ENCODE results near the gene FAM114A2.
A peak's percentile ranks its signal among the peaks of the same experiment; 100 is the strongest.
"Not testable (repeated sequence)": the region's sequence is repeated elsewhere in the genome, so short reads cannot be mapped to it uniquely, and the experiment has no call there.

FAM114A2 gene

DNA sequence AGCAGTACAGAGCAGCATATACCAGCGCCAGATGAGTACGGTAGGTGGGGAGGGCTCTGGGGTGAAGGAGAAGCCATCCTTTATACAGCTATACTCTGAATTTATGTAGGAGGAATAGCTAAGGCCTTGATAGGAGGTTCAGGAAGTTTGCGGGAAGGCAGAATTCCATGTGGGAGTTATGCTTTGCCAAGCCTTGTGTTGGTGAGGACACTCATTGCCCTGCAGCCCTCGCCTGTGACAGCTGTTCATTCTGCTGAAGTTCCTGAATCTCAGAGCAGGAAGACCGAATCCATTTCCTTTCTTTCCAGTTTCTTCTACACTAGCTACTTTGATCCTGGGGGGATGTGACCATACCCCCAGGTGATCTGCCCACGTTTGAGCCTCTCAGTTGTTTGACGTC, 7.8 kb upstream of the FAM114A2 start:
- no peak for DNase-seq

DNA sequence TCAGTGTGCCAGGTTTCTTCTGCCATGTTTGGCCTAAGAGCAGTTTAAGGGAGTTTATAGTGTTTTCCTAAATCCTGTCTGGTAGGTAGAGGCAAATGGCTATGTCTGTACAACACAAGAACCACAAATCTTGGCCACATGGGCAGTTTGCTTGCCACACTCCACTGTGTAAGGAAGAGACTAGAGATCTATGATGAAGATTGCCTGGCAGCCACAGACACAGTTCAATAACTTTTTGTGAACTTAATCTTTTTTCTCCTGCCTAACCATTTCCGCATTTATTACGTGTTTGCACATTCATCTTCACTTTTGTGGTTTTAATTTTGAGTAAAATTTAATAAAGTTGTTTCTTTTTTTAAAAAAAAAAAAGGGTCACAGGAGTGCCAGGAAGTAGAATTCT, 5.9 kb upstream of the FAM114A2 start:
- DNase-seq, result no peak

DNA sequence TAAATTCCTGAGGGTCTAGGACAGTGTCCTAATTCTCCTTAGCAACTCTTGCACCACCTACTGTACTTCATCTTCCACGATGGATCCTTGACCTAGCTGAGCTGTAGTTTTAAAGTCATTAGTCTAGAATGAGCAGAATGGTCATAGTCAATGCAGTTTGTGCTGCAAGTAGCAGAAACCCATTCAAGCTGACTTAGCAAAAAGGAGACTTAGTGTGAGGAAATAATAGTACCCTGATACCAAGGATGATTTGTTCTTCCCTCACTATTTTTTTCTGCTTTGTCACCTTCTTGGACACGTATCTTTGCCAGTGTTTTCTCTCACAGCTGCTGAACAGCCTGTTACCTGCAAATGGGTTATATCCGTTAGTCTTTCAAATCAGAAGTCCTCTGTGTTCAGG, 5.4 kb upstream of the FAM114A2 start:
- no peak for DNase-seq

DNA sequence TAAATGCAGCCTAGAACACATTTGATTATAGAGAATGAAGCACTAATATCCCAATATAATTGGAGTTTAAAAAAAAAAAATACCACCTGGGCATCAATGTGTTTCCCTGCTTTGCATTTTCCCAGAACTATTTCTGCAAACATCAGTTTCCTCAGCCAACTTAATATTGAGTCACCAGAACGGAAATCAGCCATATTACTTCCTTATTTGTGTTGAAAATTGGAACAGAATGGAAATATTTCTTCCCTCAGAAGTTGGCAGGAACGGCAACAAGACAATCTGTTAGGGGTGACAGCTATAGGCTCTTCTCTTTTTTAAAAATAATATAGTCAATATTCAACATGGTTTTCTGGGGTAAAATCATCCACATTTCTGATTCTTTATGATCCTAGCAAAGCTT, 4.1 kb upstream of the FAM114A2 start:
- no peak for DNase-seq

DNA sequence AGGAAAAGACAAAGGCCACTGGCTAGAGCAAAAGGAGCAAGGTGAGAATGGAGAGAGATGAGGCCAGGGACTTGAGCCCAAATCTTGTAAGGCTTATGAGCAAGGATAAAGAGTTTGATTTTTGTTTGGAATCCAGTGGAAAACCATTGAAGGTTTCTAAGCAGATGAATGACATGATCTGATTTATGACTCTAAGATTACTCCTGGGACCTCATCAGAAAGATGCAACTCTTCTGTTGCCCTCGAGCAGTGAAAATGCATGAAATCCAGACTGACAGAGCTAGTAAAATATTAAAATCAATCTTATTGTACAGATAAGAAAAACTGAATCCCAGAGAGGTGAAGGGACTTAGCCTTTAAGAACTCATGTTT, 734 bp upstream of the FAM114A2 start:
- no peak for DNase-seq

DNA sequence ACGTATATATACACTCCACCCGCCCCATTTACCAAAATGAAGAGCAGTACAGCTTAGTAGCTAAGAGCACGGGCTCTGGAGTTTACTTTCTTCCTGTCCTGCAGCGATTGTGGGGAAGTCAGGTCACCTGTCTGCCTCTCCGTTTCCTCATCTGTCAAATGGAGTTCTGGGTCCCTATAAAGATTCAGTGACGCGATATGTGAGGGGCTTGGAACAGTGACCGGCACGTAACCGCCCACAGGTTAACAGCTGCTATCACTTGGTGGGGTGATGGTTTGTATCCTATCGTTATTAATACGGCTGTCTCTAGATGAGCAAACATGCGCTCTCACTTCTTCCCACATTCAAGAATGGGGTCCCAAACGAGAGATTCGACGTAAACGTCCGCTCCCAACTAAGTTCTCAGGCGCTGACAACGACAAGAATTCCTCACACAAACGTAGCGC, 426 bp downstream of the FAM114A2 start:
- peak; percentile 35 for DNase-seq

DNA sequence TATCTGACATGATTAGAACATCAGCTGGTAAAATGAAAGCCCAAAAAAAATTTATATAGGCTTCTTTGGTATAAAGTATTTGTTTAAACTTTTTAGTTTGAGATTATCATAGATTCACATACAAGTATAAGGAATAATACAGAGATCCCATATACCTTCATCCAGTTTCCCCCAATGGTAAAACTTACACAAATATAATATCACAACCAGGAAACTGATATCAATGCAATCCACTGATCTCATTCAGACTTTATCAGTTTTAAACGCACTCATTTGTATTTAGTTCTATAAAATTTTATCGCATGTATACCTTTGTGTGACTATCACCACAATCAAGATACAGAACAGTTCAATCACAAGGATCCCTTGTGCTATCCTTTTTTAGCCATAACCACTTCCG, 3.8 kb downstream of the FAM114A2 start:
- no peak for DNase-seq

DNA sequence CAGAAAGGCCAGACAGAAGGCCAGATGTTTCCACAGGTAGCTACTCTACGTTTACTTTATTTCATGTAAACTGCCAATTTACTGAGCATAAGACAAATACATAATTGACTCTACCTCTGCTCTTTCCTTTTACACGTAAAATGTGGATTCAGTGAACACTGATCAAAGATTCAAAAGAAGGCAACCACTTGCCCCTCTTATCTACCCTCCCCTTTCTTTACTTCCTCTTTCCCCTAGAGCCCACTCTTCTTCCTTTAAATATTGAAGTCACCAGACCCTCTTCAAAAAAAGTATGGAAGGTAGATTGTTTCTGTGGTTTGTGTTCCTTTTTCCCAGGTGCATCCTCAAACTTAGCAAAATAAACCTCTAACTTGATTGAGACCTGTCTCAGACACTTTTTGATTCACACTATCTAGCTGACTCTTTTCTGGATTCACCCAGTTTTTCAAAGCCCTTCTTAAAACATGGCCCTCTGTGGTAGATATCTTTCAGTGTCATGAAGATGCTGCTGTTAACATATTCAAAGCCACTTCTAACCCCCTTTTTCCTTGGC, 6.7 kb downstream of the FAM114A2 start:
- DNase-seq, result no peak

DNA sequence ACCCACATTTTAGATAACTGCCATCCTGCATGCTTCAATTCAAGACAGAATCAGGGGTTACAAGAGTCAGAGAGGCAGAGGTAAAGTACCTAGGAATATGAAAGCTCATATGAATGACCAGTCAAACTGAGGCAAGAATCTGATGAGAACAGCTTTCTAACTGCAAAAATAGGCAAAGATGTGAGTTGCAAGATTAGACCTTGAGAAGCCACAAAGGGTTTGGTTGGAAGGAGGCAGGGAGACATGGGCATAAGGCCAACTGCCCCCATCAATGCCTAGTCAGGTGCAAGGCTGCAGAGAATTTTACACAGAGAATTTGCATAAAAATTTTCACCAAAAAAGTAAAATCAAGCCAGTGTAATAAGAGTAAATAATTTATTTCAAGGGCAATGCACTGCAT, 12.8 kb downstream of the FAM114A2 start:
- no peak for DNase-seq

DNA sequence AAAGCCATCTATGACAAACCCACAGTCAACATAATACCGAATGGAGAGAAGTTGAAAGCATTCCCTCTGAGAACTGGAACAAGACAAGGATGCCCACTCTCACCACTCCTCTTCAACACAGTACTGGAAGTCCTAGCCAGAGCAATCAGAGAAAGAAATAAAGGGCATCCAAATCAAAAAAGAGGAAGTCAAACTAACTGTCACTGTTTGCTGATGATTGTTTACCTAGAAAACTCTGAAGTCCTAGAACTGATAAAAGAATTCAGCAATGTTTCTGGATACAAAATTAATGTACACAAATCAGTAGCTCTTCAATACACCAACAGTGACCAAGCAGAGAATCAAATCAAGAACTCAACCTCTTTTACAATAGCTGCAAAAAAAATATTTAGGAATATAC, 19.8 kb downstream of the FAM114A2 start:
- DNase-seq, result not testable (repeated sequence)

DNA sequence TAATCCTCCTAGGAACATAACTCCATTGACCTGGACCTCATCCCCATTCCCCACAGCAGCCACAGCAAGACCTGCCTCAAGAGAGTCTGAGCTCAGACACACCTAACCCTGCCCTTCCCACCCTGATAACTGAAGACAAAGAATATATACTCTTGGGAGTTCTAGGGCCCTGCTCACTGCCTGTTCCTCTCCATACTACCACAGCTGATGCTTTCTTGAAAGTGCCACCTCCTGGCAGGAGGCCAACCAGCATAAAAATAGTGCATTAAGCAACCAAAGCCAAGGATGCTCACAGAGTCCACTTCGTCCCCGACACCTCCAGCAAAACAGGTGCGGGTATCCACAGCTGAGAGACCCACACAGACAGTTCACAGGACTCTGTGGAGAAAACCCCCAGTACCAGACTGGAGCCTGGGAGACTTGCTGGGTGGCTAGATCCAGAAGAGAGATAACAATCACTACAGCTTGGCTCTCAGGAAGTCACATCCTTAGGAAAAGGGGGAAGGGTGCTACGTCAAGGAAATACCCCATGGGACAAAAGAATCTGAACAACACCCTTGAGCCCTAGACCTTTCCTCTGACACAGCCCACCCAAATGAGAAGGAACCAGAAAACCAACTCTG, 23.5 kb downstream of the FAM114A2 start:
- DNase-seq, result no peak

DNA sequence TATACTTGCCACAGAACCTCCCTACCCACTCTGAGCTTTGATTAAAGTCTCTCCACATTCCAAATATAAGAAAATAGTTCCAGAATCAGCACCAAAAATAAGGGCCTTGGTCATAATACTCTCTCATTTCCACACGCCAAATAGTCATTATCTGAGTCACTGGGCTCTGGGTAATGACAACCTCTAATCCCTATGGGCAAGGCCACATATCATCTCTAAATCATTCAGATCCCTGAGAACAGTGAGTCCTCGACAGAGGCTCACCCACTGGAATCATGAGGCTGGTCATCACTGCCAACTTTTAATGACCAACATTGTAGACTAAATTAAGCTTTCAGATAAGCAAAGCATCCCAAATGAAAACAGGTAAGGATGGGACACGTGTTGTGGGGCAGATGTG, 28.1 kb downstream of the FAM114A2 start:
- DNase-seq, result no peak

DNA sequence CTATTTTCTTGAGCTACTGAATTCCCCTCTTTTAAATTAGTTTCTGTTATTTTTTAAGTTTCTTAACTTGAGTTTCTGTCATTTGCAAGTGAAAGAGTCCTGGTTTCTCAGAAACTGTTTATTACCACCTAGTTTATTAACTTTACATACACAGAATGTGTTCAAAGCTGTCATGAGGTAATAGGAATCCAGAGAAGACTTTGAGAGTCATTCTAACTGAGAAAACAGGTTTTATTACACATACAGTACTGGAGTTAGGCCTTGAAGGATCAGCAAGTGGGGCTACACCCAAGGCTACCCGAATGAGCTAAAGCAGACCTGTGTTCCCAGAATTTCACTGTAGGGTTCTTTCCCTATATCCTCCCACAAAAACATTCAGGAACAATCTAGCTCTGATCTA, 33.1 kb downstream of the FAM114A2 start:
- DNase-seq, result no peak

DNA sequence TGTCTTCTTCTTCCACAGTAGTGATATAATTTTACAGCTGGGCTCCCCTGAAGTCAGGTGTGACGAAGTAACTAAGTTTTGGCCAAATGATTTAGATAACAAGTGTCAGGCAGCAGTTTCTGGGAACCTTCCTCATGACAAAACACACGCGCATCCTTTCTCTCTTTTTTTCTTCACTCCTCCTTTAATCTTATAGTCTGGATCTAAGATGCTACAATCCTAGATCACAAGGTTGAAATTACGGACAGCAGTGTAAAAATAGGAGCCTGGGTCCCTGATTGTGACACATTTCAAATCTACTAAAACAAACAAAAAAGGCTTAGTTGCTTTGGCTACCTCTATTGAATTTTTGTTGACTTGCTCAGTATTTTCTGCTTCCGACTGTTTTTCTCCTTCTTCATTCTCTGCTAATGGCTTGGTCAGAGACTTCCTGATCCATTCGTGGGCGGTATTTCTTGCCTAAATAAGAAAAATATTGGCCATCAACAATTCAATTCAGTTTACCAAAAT, 36.1 kb downstream of the FAM114A2 start:
- DNase-seq, result no peak

DNA sequence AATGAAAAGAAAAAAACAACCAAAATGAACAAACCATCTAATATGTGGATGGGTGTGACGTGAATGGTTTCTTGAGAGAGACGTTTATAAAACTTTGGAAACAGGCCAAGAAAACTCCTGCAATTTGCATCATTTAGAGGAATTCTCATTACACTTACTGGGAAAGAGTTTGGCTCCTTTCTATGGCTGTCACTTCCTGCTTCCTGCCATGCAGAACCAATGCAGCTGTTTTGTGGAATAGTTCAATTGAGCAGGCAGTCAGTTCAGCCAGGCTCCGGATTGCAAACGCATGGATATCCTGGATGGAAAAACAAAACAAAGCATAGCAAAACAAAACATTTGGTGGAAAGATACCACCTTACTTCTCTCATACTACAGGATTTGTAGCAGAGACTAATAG, 36.6 kb downstream of the FAM114A2 start:
- DNase-seq, result no peak

DNA sequence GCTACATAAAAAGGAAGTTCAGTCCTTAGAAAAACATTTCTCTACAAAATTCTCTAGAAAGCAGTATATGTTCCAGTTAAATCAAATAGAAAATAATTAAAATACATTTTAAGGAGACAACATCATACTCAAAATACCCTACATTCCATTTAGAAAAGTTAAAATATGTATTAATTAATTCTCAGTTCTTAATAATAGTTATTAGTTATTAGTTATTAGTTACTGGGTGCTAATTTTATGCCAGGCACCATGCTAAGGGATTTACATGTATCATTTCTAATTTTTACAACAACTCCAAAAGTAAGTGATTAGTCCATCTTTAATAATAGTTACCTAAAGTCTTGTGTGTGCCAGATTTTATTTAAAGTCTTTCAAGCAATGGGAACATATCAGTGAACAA, 38.0 kb downstream of the FAM114A2 start:
- no peak for DNase-seq

DNA sequence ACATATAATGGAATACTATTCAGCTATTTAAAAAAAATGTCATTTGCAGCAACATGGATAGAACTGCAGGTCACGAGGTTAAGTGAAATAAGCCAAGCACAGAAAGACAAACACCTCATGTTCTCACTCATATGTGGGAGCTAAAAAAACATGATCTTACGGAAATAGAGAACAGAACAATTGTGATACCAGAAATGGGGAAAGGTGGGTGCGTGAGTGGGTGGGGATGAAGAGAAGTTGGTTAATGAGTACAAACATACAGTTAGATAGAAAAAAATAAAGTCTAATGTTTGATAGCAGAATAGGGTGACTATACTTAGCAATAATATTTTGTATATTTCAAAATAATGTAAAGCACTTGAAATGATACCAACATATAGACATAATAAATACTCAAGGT, 38.7 kb downstream of the FAM114A2 start:
- DNase-seq, result no peak

DNA sequence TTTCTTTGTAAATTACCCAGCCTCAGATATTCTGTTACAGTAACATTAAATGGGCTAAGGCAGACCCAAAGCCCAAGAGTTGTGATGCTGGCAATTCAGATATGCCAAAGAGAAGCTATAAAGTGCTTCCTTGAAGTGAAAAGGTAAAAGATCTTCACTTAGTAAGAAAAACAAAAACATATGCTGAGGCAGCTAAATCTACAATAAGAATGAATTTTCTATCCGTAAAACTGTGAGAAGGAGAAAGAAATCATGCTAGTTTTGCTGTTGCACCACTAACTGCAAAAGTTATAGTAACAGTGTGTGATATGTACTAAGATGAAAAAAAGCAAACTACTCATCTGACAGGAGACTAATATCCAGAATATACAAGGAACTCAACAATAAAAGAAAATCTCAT, 39.9 kb downstream of the FAM114A2 start:
- no peak for DNase-seq

DNA sequence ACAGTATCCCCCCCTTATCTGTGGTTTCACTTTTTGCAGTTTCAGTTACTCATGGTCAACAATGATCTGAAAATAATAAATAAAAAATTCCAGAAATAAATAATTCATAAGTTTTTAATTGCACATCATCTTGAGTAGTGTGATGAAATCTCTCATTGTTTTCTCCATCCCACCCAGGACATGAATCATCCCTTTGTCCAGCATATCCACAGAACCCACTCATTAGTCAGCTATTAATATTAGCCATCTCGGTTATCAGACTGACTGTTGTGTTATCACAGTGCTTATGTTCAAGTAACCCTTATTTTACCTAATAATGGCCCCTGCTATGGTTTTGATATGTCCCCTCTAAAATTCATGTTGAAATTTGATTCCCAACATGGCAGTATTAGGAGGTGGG, 40.7 kb downstream of the FAM114A2 start:
- DNase-seq, result no peak

DNA sequence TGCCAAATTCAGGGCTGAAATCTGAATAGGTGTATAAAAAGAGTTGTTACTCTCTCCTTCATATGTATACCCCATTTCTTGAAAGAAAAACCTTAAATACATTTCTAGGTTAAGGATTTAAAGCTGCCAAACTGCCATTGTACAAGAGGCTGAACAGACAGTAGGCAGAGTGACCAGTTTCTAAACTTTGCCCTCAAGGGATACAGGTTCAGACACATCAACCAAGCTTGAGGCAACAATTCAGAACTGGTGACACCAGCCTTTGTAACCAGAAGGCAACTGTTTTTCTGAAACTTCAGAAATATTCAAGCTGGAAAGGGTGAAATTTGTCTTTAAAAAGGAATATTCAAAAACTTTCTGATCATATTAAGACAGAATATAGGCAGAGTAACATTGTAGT, 47.5 kb downstream of the FAM114A2 start:
- no peak for DNase-seq

DNA sequence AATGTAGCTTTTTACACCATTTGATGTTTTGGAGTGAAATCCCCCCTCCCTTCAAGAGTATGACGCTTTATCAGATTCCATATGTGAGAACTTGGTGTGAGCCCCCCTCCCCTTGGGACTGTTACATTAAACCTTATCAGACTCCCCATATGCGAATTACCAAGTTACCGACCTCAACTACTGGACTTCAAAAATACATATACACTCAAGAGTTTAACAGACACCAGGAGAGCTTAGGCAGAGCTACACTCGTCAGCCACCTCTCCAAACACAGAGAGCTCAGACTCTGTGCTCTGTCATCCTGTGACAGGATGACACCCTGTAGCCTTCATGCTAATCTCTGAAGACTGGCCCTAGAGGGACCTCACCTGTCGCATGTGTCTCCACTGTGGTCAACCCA, 50.2 kb downstream of the FAM114A2 start:
- DNase-seq, result no peak

DNA sequence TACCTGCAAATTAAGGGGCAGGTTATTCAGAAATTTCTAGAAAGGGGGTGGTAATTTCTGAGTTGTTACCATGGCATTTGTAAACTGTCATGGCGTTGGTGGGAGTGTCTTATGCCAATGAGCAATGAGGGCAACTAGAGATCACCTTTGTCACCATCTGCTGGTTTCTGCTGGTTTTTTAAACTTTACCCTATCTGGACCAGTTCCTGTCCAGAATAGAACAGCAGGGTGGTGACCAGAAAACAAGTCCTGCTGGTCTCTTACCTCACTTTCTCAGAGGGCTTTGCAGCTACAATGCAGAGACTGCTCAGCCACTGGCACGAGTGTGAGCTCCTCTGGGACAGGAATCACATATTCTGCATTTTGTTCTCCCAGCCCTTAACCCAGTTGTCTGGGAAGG, 51.4 kb downstream of the FAM114A2 start:
- no peak for DNase-seq

DNA sequence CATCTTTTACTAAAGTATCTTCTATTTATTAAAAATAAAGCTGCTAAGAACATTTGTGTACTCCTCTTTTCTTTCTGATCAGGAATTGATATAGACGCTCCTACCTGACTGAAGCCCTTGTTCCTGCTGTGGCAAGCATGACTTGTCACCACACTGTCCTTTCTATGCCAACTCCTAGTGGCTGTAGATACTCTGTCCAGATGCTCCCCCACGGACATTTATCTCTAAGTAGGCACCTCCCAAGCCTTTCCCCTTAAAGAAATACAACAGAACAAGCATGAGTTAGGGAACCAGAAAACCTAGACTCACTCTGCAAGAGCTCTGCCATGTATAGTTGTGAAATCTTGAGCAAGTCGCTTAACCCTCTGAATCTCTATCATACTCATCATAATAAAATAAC, 53.2 kb downstream of the FAM114A2 start:
- no peak for DNase-seq

DNA sequence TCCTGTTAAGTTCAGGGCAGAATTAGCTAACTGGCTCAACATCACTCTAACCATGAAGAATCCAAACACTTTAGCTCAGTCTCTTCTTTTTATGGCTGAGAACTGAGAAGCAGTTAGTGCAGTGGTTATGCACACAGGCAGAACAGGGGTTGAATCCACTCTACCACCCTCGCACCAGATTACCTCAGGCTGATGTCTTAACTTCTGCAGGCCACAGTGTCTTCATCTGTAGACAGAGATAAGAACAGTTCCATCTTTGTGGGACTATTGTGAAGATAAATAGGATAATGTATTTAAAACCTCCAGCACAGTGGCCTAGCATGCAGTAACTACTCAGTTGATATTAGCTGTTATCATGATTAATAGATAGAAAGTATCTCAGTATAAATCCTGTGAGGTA, 54.8 kb downstream of the FAM114A2 start:
- DNase-seq, result no peak

DNA sequence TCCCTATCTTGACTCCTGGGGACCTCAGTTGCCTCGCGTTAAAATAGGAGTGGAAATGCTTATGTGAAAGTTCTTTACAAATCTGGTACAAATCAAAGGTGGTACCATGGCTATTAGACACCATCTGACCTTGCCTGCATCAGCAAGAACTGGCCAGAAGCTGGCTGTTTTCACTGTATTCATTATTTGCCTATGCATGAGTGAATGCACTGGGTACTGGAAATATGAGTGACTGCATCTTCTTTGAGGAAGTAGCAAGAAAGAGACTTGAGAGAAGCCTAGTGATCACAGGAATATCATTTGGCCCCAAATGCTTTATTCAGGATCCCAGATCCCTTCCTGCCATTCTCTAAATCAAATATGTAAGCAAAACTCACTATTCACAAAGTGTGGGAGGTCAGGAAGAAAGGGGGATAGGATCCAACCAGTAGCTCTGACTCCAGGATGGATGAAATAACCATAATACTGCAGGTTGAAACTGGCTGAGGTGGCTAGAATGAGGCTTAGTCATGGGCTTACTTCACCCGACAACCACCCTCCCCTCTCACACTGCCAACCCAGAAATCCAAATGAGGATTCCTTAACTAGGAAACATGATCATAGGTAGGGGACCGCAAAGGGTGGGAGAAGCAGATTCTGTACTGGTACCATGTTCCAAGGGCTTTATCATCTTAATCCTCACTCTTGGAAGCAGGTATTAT, 56.7 kb downstream of the FAM114A2 start:
- DNase-seq, result no peak

All from stimulated activated CD4-positive, alpha-beta T cell treated with anti-CD3 and anti-CD28 coated beads, Interleukin-1b, Interleukin-23, amount 100 ng/mL, for 48 hours (primary cell).